Lung (tissue), 12 donors: ENCODE results near the gene ABCG5. TPM values are rescaled to one million over a fixed set of nuclear protein-coding genes. Genes with fewer than 3 reads are reported as not detected.
A peak's percentile ranks its signal among the peaks of the same experiment; 100 is the strongest.

Experiments used
- ATAC-seq: fragments of 200-7000 bp; cut with Tn5 transposase; one replicate; pipeline ENCODE4 v1.9.1; 2020; ENCODE audit warnings: moderate number of reproducible peaks; ENCODE audit not compliant: insufficient read depth, low FRiP score
- DNase-seq, 3 donors: peaks; one replicate each; pipeline ENCODE4 v3.0.0-alpha.2; 2013 to 2017
- H3K27ac ChIP-seq, 2 donors: one replicate each; pipeline ENCODE4 v1.5.1; 2013; ENCODE audit warnings: mild to moderate bottlenecking in 2 of 2, moderate library complexity in 2 of 2, control low read depth in 1 of 2, inconsistent platforms in 1 of 2, low read depth in 1 of 2, low read length in 1 of 2
- H3K27me3 ChIP-seq, 3 donors: one replicate each; pipeline ENCODE4 v1.5.1; 2013; ENCODE audit warnings: low read length in 2 of 3; ENCODE audit not compliant: control insufficient read depth in 3 of 3, insufficient read depth in 3 of 3
- H3K36me3 ChIP-seq, 4 donors: one replicate each; pipeline ENCODE4 v1.5.1; 2013; ENCODE audit warnings: low read length in 4 of 4, mild to moderate bottlenecking in 1 of 4, moderate library complexity in 1 of 4; ENCODE audit not compliant: control insufficient read depth in 4 of 4, insufficient read depth in 4 of 4
- H3K4me1 ChIP-seq, 5 donors: one replicate each; pipeline ENCODE4 v1.5.1; 2013; ENCODE audit warnings: low read length in 5 of 5, mild to moderate bottlenecking in 2 of 5, moderate library complexity in 1 of 5; ENCODE audit not compliant: control insufficient read depth in 5 of 5, insufficient read depth in 5 of 5
- H3K4me3 ChIP-seq: one replicate; pipeline ENCODE4 v1.5.1; 2013; ENCODE audit warnings: mild to moderate bottlenecking, control low read depth, moderate library complexity
- H3K9ac ChIP-seq, 2 donors: one replicate each; pipeline ENCODE4 v1.5.1; 2013; ENCODE audit warnings: low read length in 2 of 2, control low read depth in 1 of 2; ENCODE audit not compliant: insufficient read depth in 1 of 2
- H3K9me3 ChIP-seq, 4 donors: one replicate each; pipeline ENCODE4 v1.5.1; 2013; ENCODE audit warnings: low read length in 3 of 4, mild to moderate bottlenecking in 1 of 4, moderate library complexity in 1 of 4; ENCODE audit not compliant: control insufficient read depth in 4 of 4, insufficient read depth in 3 of 4
- WGBS, 2 donors: extraction: QIAGEN DNeasy Blood & Tissue Kit; methylation state at CpG; one replicate each; pipeline ENCODE4 v1.1.7; 2013; 5-methylcytosine and 5-hydroxymethylcytosine counted together
- polyA plus RNA-seq, 2 donors: library from polyadenylated mRNA; stranded (reverse); fragments of 200-250 nt; gene quantifications; one replicate each; pipeline ENCODE4 v1.2.1, GENCODE V29; 2013
- total RNA-seq, 2 donors: library from RNA; depleted of rRNA in 1 of 2; stranded (reverse); fragments of >200 nt in 1 of 2; gene quantifications; one replicate each; pipeline ENCODE4 v1.2.1, GENCODE V29; 2014 to 2021
- TF ChIP-seq, protein P1 (sequence below): IDR thresholded peaks from 2 replicates; pipeline ENCODE4 v1.5.1; 2012; ENCODE audit warnings: mild to moderate bottlenecking; ENCODE audit errors: control extremely low read depth, extremely low read depth
- donor health status: control.
- donor health status: control.
- donor health status: Bipolar disorder and iron deficiency.
- donor health status: healthy.
- donor health status: DM: yes; HTN: yes; CAD: no.

Gene ABCG5
- total and polyA plus RNA-seq, 4 donors = 0.09 TPM; not detected in 3

DNA sequence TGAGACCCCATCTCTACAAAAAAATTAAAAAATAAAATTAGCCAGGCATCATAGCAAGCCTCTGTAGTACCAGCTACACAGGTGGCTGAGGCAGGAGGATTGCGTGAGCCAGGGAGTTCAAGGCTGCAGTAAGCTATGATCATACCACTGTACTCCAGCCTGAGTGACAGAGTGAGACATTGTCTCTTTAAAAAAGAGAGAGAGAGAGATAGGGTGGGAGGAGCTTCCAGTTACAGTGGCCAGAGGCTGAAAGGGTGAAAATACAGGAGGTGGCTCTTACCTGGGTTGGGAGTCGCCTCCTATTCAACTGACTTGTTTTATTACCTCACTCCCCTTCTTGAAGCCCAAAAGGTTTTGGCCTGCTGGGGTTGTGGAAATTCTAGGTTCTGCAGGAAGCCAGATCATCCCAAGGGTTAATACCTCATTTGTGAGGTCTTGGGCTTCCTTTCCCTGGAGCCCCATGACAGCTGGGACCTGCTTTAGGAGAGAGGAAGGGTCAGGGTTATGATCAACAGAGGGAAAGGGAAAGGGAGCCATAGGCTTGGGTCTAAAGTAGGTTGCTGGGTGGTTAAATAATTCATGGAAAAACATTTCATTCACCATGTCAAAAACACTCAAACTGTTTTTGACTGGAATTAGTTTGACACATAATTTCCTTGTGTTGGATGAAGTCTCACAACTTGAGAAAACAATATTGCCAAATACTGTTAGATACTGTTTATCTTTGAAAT, 47.4 kb downstream of the ABCG5 start:
- WGBS, 2 donors = 91 to 92% methylated on average over 2 of the region's 2 CpGs
- H3K27ac ChIP-seq = peak overlapping the region in 1 of 2 donors; percentile 52
- H3K27me3 ChIP-seq = no peaks in the 10 kb centered on the region
- H3K36me3 ChIP-seq = peaks cover 1 to 36% (median 12%) of the 10 kb centered on the region in 4 donors
- no peak overlapping the region for H3K4me3 ChIP-seq
- no peak overlapping the region for H3K9ac ChIP-seq
- TF ChIP-seq, protein P1, sequence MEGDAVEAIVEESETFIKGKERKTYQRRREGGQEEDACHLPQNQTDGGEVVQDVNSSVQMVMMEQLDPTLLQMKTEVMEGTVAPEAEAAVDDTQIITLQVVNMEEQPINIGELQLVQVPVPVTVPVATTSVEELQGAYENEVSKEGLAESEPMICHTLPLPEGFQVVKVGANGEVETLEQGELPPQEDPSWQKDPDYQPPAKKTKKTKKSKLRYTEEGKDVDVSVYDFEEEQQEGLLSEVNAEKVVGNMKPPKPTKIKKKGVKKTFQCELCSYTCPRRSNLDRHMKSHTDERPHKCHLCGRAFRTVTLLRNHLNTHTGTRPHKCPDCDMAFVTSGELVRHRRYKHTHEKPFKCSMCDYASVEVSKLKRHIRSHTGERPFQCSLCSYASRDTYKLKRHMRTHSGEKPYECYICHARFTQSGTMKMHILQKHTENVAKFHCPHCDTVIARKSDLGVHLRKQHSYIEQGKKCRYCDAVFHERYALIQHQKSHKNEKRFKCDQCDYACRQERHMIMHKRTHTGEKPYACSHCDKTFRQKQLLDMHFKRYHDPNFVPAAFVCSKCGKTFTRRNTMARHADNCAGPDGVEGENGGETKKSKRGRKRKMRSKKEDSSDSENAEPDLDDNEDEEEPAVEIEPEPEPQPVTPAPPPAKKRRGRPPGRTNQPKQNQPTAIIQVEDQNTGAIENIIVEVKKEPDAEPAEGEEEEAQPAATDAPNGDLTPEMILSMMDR = no peak
- ATAC-seq = no peak
- peak; percentile 50 to 96 (median 94) for DNase-seq
- H3K4me1 ChIP-seq = peaks cover 0 to 69% (median 0%) of the 10 kb centered on the region in 5 donors
- no peaks in the 10 kb centered on the region for H3K9me3 ChIP-seq

DNA sequence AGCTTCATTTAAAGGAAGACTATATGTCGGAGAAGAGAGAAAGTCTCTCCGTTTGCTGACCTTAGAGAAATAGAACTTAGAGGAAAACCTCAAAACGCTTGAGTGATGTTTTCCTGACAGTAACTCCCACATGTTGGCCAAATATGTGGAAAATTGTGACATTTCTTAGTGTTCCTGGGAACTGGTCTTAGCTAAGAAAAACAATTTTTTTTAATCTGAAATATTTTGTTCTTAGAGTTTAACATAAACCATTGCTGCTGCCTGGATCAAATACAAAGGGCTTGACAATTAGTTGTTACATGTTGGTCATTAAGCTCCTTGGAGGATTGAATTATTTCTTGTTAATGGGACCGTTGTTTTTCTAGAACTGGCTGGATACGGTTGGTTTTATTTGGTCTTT, 48.5 kb downstream of the ABCG5 start:
- DNase-seq (peak in 2 of 3 donors; percentile 95 to 98), ATAC-seq (no peak)
- Histone ChIP-seq H3K9me3 (no peaks in the 10 kb centered on the region), H3K36me3 (peaks cover 1 to 31% (median 9%) of the 10 kb centered on the region in 4 donors), H3K4me1 (peaks cover 0 to 67% (median 0%) of the 10 kb centered on the region in 5 donors), H3K27ac (no peak overlapping the region), H3K27me3 (no peaks in the 10 kb centered on the region), H3K9ac (no peak overlapping the region), H3K4me3 (no peak overlapping the region)
- 73 to 83% methylated on average over 5 of the region's 5 CpGs for WGBS, 2 donors
- TF ChIP-seq, protein P1 = no peak

- H3K27ac ChIP-seq = no peak overlapping the region
- H3K4me1 ChIP-seq = peaks cover 0 to 57% (median 0%) of the 10 kb centered on the region in 5 donors
- DNase-seq (no peak), ATAC-seq (no peak)
- TF ChIP-seq, protein P1 = no peak
- H3K27me3 ChIP-seq = no peaks in the 10 kb centered on the region
- H3K9ac ChIP-seq = peak overlapping the region in 1 of 2 donors; percentile 60
- peaks cover under 1 to 33% (median 10%) of the 10 kb centered on the region in 4 donors for H3K36me3 ChIP-seq
- WGBS, 2 donors = 96 to 97% methylated on average over 1 of the region's 1 CpG
- no peak overlapping the region for H3K4me3 ChIP-seq
- no peaks in the 10 kb centered on the region for H3K9me3 ChIP-seq
Observed at GRCh38 chr2:43788646-43789045, 50.0 kb downstream of the ABCG5 start.
